SJSA1 (cell line): ENCODE data around the gene RAB40C. TPM values are rescaled to one million over a fixed set of nuclear protein-coding genes. Genes with fewer than 3 reads are reported as not detected.
A peak's percentile ranks its signal among the peaks of the same experiment; 100 is the strongest.

Experiments
- DNase-seq, 2 experiments: peaks; one replicate each; pipeline ENCODE4 v3.0.0-alpha.2; 2015 to 2020; ENCODE audit warnings: low spot score in 2 of 2, low read depth in 1 of 2
- H3K27ac ChIP-seq: fragments of 250-450 bp; sonication (Bioruptor Pico); 2 replicates; pipeline ENCODE4 v1.5.1; 2020; ENCODE audit warnings: mild to moderate bottlenecking, moderate library complexity
- H3K27me3 ChIP-seq: fragments of 250-450 bp; sonication (Bioruptor Pico); replicated peaks from 2 replicates; pipeline ENCODE4 v1.5.1; 2020; ENCODE audit warnings: mild to moderate bottlenecking, moderate library complexity
- H3K36me3 ChIP-seq: fragments of 250-450 bp; sonication (Bioruptor Pico); 2 replicates; pipeline ENCODE4 v1.5.1; 2020; ENCODE audit warnings: mild to moderate bottlenecking
- H3K4me1 ChIP-seq: fragments of 250-450 bp; sonication (Bioruptor Pico); replicated peaks from 2 replicates; pipeline ENCODE4 v1.6.1; 2021; ENCODE audit warnings: mild to moderate bottlenecking
- H3K4me3 ChIP-seq: fragments of 250-450 bp; sonication (Bioruptor Pico); 2 replicates; pipeline ENCODE4 v1.5.1; 2020; ENCODE audit warnings: mild to moderate bottlenecking
- H3K9me3 ChIP-seq: fragments of 250-450 bp; sonication (Bioruptor Pico); replicated peaks from 2 replicates; pipeline ENCODE4 v1.5.1; 2020; ENCODE audit warnings: mild to moderate bottlenecking
- total RNA-seq: library from RNA; depleted of rRNA; stranded (reverse); fragments of >200 nt; shearing (Covaris generic); gene quantifications from 2 replicates; pipeline ENCODE4 v1.2.3, GENCODE V29; 2014

RAB40C gene
- total RNA-seq, 1 experiment from 2014 or later, result 17.8 TPM

DNA sequence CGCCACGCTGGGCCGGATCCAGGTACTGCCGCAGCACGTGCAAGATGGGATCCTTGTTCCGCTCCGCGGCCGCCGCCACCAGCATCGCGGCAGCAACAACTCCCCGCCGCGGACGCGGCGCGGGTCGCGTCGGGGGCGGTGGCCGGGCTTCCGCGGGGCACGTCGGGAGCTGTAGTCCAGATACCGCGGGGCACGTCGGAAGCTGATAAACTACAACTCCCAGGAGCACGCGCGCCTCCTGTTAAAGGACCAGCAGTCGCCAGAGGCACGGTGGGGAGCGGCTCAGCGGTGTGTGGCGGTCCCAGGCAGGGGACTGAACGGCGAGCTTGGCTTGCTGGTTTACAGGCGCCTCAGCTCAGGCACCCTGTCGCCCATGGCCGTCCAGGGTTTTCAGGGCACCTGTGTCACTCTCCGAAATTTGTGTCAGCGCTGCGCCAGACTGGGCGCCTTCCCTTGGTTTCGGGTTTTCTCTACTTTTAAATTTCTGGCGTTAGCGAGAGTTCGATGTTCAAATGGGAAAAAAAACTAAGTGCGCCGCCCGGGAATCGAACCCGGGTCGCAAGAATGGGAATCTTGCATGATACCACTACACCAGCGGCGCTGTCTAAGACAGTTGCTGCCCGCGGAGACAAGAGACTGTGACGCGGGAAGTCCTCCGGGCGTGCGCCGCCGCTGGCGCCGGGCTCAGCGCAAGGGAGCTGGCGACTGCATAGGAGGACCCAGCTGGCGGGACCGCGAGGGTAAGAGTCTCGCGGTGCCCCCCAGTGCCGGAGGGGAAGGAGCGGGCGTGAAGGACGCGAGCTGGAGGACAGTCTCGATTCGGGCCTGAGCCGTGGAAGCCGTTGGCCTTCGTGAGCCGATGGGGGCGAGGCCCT lies 46.6 kb downstream of the RAB40C start, which contains the start of gene METTL26:
Gene METTL26, minus strand, starts transcription at position 100 of the 875 bp plus-strand sequence. Its CDS starts 15 bp downstream, at position 85.
- Histone ChIP-seq H3K4me3 (peak within 1 kb of the TSS; percentile 65), H3K27me3 (no peaks in the 10 kb centered on the region), H3K9me3 (peaks cover under 1% of the 10 kb centered on the region; the same call in 1 of the 2 replicates), H3K4me1 (peaks cover 23% of the 10 kb centered on the region), H3K27ac (peak within 1 kb of the TSS; percentile 81), H3K36me3 (peaks cover 13% of the 10 kb centered on the region)
- peak; percentile 96 to 97 for DNase-seq

DNA sequence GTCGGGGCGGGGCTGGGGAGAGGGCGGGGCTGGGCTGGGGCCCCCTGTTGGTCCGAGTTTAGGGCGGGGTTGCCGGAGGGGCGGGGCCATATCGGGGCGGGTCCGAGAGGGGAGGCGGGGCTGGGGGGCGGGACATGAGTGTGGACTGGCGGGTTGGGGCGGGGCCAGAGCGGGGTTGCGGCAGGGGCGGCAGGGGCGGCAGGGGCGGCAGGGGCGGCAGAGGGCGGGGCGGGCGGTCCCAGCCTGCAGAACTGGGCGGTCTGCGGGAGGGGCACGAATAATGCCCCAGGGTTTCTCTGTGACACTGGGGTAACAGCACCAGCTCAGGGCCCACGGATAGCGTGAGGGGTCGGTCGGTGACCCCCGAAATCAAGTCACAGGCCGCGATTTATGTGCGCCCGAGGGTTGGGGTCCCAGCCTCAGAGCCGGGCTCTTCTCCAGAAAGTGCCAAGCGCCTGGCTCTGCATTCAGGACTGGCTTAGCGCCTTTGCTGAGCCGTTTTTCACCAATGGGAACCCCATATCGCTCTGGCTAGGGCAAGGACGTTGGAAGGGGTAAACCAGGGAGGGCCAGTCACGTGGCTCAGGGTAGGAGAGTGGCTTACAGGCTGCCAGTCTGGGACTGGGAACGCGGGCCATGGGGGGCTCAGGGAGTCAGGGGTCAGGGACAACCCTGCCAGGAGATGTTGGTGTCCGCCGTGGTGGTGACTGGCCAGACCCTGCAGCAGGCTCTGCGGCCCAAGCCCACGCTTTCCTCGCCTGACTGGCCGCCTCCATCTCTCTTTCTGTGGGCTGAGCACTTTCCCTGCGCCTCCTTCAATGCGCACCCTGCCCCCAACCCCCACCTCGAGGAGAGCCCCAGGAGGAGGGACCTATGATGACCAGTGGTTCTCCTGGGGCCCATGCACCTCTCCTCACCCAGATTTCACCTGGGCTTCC lies 47.5 kb downstream of the RAB40C start:
- Histone ChIP-seq H3K27ac (peak overlapping the region; percentile 81), H3K27me3 (peaks cover 8% of the 10 kb centered on the region)

DNA sequence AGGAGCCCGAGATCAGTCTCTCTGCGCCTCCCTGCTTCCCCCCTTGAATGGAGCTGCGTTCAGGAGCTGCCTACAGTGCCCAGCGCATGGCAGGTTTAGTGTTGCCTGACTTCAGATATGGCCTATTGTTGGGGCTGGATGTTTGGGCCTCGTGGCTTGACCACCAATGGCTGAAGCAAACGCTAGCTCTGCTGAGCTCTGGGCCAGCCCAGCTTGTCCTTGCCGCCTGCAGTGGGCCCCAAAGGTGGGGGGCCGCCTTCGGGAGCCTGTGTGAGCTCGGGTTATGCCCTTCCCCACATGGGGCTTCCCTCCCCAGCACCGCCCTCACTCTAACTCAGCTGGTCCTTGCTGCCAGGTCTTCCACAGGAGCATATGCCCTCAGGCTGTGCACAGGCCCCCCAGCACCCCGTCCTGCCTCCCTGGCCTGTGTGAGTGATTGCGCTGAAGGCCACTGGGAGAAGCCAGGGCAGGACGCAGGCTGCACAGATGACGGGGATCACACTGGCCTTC lies 48.2 kb downstream of the RAB40C start:
- H3K4me3 ChIP-seq, result no peak overlapping the region
- peaks cover 11% of the 10 kb centered on the region for H3K27me3 ChIP-seq
- peaks cover 4% of the 10 kb centered on the region for H3K9me3 ChIP-seq
- no peak for DNase-seq
- peaks cover 12% of the 10 kb centered on the region for H3K36me3 ChIP-seq
- no peak overlapping the region for H3K27ac ChIP-seq
- H3K4me1 ChIP-seq, result peaks cover 34% of the 10 kb centered on the region

More for the DNA sequence above, 47.5 kb downstream of the RAB40C start:
- DNase-seq, result peak in 1 of 2 experiments; percentile 92
- Histone ChIP-seq H3K4me3 (peak overlapping the region; percentile 65), H3K36me3 (peaks cover 13% of the 10 kb centered on the region), H3K9me3 (peaks cover 4% of the 10 kb centered on the region), H3K4me1 (peaks cover 32% of the 10 kb centered on the region)

GRCh38 chr16:638836-639235 lies 49.0 kb downstream of the RAB40C start:
- Histone ChIP-seq H3K36me3 (peaks cover 7% of the 10 kb centered on the region), H3K27me3 (peaks cover 11% of the 10 kb centered on the region), H3K4me1 (peaks cover 34% of the 10 kb centered on the region), H3K27ac (no peak overlapping the region), H3K9me3 (peaks cover 4% of the 10 kb centered on the region), H3K4me3 (no peak overlapping the region)
- no peak for DNase-seq

- DNase-seq, result no peak
- Histone ChIP-seq H3K4me3 (no peak overlapping the region), H3K4me1 (peaks cover 26% of the 10 kb centered on the region)
Measured at GRCh38 chr16:640614-641013, 50.7 kb downstream of the RAB40C start.

GRCh38 chr16:641326-642188 lies 51.7 kb downstream of the RAB40C start, which contains the start of gene MCRIP2:
TSS of gene MCRIP2 (plus strand) at chr16:641828. CDS start at chr16:641992, 164 bp downstream.
- Histone ChIP-seq H3K27me3 (peaks cover 15% of the 10 kb centered on the region), H3K36me3 (no peaks in the 10 kb centered on the region; the same call in 1 of the 2 replicates), H3K4me1 (peaks cover 18% of the 10 kb centered on the region), H3K27ac (no peak within 1 kb of the TSS), H3K9me3 (peaks cover 4% of the 10 kb centered on the region), H3K4me3 (peak within 1 kb of the TSS; percentile 56)
- DNase-seq, result peak; percentile 55 to 71

More at GRCh38 chr16:640614-641013, 50.7 kb downstream of the RAB40C start:
- Histone ChIP-seq H3K27me3 (peaks cover 11% of the 10 kb centered on the region), H3K27ac (no peak overlapping the region), H3K36me3 (no peaks in the 10 kb centered on the region; the same call in none of the 2 replicates), H3K9me3 (peaks cover 4% of the 10 kb centered on the region)

DNA sequence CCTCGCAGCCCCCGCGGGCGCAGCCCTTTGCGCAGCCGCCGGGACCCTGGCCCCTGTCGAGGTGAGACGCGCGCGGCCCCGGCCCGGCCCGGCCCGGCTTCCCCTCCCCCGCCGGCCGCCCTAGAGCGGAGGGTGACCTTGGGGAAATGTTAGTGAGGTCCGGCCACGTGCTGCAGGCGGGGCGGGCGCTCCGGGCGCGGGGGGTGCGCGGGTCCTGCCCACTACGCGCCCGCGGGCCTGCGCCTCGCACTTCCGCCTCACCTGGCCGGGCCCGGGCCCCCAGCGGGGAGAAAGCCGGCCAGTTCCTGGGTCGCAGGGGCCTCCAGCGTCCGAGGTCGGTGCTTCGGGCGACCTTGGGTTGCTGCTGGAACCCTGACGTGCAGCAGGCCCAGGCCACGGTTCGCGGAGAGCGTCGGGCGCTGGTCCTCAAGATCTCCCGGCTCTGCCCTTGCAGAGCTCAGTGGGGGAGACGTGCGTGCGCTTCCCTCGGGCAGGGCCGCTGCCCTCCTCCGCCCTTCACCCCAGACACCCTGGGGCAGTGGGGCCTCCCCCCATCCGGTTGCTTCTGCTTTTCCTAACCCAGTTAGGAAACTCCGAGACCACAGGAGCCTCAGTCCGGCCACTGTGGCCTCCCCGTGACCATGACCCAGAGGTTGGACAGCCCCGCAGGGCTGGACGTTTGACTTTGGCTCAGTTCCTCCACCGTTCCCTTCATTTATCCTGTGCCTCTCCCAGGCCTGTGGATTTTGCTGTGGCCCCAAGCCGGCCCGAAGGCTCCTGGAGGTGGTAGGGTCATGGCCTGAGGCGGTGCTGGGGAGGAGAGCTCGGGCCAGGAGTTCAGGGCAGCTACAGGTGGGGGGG lies 52.6 kb downstream of the RAB40C start:
- peaks cover 15% of the 10 kb centered on the region for H3K4me1 ChIP-seq
- peaks cover 15% of the 10 kb centered on the region for H3K27me3 ChIP-seq
- no peak for DNase-seq
- H3K36me3 ChIP-seq, result no peaks in the 10 kb centered on the region; the same call in 1 of the 2 replicates
- peaks cover 4% of the 10 kb centered on the region for H3K9me3 ChIP-seq
- no peak overlapping the region for H3K27ac ChIP-seq
- H3K4me3 ChIP-seq, result peak overlapping the region; percentile 56

GRCh38 chr16:643050-643368 lies 53.1 kb downstream of the RAB40C start:
- no peaks in the 10 kb centered on the region; the same call in 1 of the 2 replicates for H3K36me3 ChIP-seq
- H3K4me3 ChIP-seq, result no peak overlapping the region
- H3K4me1 ChIP-seq, result peaks cover 15% of the 10 kb centered on the region
- no peak overlapping the region for H3K27ac ChIP-seq
- H3K27me3 ChIP-seq, result peaks cover 15% of the 10 kb centered on the region
- peaks cover 4% of the 10 kb centered on the region for H3K9me3 ChIP-seq
- no peak for DNase-seq

DNA sequence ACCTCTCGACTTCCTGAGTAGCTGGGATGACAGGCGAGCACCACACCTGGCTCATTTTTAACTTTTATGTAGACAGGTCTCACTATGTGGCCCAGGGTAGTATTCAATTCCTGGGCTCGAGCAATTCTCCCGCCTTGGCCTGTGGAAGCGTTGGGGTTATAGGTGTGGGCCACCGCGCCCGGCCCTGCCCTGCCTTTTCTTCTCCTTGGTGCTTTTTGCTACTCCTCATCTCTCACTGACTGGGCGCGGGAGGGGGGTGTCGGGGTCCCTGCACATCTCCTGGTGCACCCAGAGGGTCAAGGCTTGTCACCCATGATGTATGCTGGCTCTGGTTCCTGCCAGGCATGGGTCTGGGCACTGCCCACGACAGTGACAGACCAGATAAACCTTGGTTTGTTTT lies 54.7 kb downstream of the RAB40C start:
- DNase-seq, result no peak
- Histone ChIP-seq H3K4me3 (no peak overlapping the region), H3K36me3 (peaks cover 7% of the 10 kb centered on the region; the same call in 1 of the 2 replicates), H3K27ac (no peak overlapping the region), H3K9me3 (peaks cover 4% of the 10 kb centered on the region), H3K27me3 (peaks cover 15% of the 10 kb centered on the region), H3K4me1 (peaks cover 29% of the 10 kb centered on the region)

DNA sequence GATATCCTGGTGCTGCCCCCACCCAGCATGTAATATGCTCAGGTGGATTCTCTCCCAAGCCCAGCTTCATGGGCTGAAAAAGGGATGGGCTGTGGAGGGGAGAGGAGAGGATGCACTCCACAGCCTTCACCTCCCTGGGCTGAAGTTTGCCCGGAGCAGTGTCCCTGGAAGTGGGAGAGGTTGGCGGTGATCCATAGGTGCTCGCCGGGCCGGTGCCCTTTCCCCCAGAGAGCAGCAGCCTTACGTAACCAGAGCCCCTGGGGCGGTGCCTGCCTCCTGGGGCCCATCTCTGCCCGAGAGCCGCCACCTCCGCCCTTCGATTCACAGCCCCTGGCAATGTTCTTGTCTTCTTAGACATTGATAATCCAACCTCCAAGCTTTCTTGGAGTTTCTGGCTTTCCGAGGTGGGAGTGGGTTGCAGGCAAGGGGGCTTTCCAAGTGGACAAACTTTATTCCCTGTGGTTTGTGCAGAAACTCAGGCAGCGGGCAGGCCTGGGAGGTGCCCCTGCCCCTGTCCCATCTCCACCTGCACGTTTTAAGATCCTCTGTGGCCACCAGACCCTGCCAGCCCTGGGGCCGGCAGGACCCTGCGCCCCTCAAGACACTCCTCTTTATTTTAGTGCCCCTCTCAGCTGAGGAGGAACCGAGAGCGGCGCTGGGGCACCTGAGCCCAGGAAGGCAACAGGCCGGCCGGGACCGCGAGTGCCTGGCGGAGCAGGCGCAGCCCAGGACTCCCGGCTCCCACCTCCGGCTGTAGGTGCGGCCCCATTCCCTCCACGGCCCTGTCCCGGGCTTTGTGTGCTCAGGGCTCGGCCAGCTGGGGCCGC lies 56.2 kb downstream of the RAB40C start:
- H3K4me3 ChIP-seq, result no peak overlapping the region
- peaks cover 15% of the 10 kb centered on the region for H3K27me3 ChIP-seq
- DNase-seq, result no peak
- peaks cover 4% of the 10 kb centered on the region for H3K9me3 ChIP-seq
- peaks cover 37% of the 10 kb centered on the region for H3K4me1 ChIP-seq
- peaks cover 14% of the 10 kb centered on the region; the same call in 1 of the 2 replicates for H3K36me3 ChIP-seq
- H3K27ac ChIP-seq, result no peak overlapping the region

DNA sequence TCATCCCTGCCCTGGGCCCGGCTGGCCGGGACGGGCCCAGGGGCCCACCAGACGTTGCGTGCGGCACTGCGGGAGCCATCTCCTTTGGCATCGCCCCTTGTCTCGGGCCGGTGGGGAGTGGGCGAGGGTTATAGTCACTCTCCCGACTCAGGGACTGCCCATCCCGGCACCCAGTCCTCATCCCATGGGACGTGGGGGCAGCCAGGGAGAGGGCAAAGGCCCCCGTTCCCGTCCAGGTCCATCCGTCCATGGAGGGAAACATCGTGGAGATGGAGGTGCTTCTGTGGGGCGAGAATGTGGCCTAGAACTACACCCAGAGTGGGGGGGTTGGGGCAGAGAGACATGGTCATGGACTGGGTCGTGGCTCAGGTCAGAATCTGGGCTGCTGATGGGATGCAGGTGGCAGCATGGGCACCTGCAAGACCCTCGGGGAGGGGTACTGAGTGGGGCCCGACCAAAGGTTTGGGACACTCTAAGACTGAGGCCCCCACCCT lies 56.9 kb downstream of the RAB40C start:
- no peak overlapping the region for H3K27ac ChIP-seq
- peaks cover 13% of the 10 kb centered on the region for H3K27me3 ChIP-seq
- DNase-seq, result no peak
- H3K9me3 ChIP-seq, result peaks cover 1% of the 10 kb centered on the region
- H3K4me1 ChIP-seq, result peaks cover 32% of the 10 kb centered on the region
- H3K36me3 ChIP-seq, result peaks cover 16% of the 10 kb centered on the region
- no peak overlapping the region for H3K4me3 ChIP-seq
